HepG2 (cell line): ENCODE results near the gene PLA2G4F. TPM values are rescaled to one million over a fixed set of nuclear protein-coding genes. Genes with fewer than 3 reads are reported as not detected.

Experiments
- DMAP1 ChIP-seq: IDR thresholded peaks from 2 replicates; pipeline ENCODE4 v1.6.1; 2016
- HMG20B ChIP-seq: conservative IDR thresholded peaks from 2 replicates; pipeline ENCODE4 v1.6.1; 2016; ENCODE audit warnings: missing genetic modification reagents, missing compliant biosample characterization
- NPAS2 ChIP-seq: sonication (generic); formaldehyde crosslinking; IDR thresholded peaks from 2 replicates; pipeline ENCODE4 v1.8.0; 2022; ENCODE audit warnings: mild to moderate bottlenecking, missing genetic modification reagents, borderline replicate concordance
- PAX8 ChIP-seq: sonication (generic); formaldehyde crosslinking; IDR thresholded peaks from 2 replicates; pipeline ENCODE4 v1.8.0; 2022; ENCODE audit warnings: mild to moderate bottlenecking, missing genetic modification reagents, borderline replicate concordance
- RBM39 ChIP-seq: fragments of 200-400 bp; formaldehyde crosslinking; IDR thresholded peaks from one replicate; pipeline ENCODE4 v1.6.1; 2018; ENCODE audit warnings: antibody characterized with exemption, mild to moderate bottlenecking, low read depth, low read length; ENCODE audit not compliant: poor library complexity, severe bottlenecking
- SPEN ChIP-seq: sonication (generic); formaldehyde crosslinking; IDR thresholded peaks from 2 replicates; pipeline ENCODE4 v1.5.1; 2020; ENCODE audit warnings: low read depth, mild to moderate bottlenecking, missing genetic modification reagents
- TCF7L2 ChIP-seq: IDR thresholded peaks from 2 replicates; pipeline ENCODE4 v1.6.1; 2011; ENCODE audit warnings: mild to moderate bottlenecking, low read depth, low read length, moderate library complexity
- ZFY ChIP-seq: sonication (generic); formaldehyde crosslinking; IDR thresholded peaks from 2 replicates; pipeline ENCODE4 v1.4.0; 2020; ENCODE audit warnings: missing genetic modification reagents
- ZMAT5 ChIP-seq: sonication (generic); formaldehyde crosslinking; IDR thresholded peaks from 2 replicates; pipeline ENCODE4 v1.5.0; 2020; ENCODE audit warnings: mild to moderate bottlenecking, low read depth, missing genetic modification reagents, borderline replicate concordance
- ZNF232 ChIP-seq: sonication (generic); formaldehyde crosslinking; IDR thresholded peaks from 2 replicates; pipeline ENCODE4 v1.4.0; 2020; ENCODE audit warnings: missing genetic modification reagents, borderline replicate concordance
- ZSCAN31 ChIP-seq: sonication (generic); formaldehyde crosslinking; IDR thresholded peaks from 2 replicates; pipeline ENCODE4 v1.5.0; 2020; ENCODE audit warnings: low read depth, mild to moderate bottlenecking, missing genetic modification reagents
- polyA plus RNA-seq, 8 experiments: library from polyadenylated mRNA; depleted of rRNA in 3 of 8; stranded (reverse) in 7 of 8; unstranded in 1 of 8; fragments of >200 nt; fragmentation: Illumina TruSeq in 4 of 8; extraction: Trizol in 4 of 8; gene quantifications; 2 replicates each; pipeline versions ENCODE4 v1.2.1 to v1.2.3, GENCODE V29; 2011 to 2016; ENCODE audit warnings: low read depth in 4 of 8, missing spikeins in 1 of 8, mixed read lengths in 1 of 8; ENCODE audit not compliant: insufficient read depth in 1 of 8
- total RNA-seq, 5 experiments: library from RNA; depleted of rRNA; stranded (reverse); fragments of >200 nt; fragmentation: Illumina TruSeq; extraction: Trizol; gene quantifications; 2 replicates each; pipeline ENCODE4 v1.2.3, GENCODE V29; 2016; ENCODE audit warnings: low read depth in 1 of 5
- TF ChIP-seq, protein P1 (sequence below): sonication (generic); formaldehyde crosslinking; IDR thresholded peaks from one replicate; pipeline ENCODE4 v1.5.1; 2020; ENCODE audit warnings: mild to moderate bottlenecking, missing genetic modification reagents; ENCODE audit errors: not compliant biosample characterization
- TF ChIP-seq, protein P2 (sequence below): IDR thresholded peaks from 2 replicates; pipeline ENCODE4 v1.6.1; 2016; ENCODE audit warnings: mild to moderate bottlenecking
- TF ChIP-seq, protein P3 (sequence below): sonication (generic); formaldehyde crosslinking; IDR thresholded peaks from 2 replicates; pipeline ENCODE4 v1.4.0; 2020; ENCODE audit warnings: missing genetic modification reagents
- TF ChIP-seq, protein P4 (sequence below), 2 experiments: sonication (generic) in 1 of 2; formaldehyde crosslinking in 1 of 2; IDR thresholded peaks; 2 replicates each; pipeline versions ENCODE4 v1.5.1 to v1.6.1; 2011 to 2020; ENCODE audit warnings: borderline replicate concordance in 1 of 2, low read depth in 1 of 2, low read length in 1 of 2, mild to moderate bottlenecking in 1 of 2, missing genetic modification reagents in 1 of 2, moderate library complexity in 1 of 2

Gene PLA2G4F
- total and polyA plus RNA-seq, 2 of the 13 experiments (the other 11 are each of a cell fraction or from before 2014, with no cell fraction given): 0.07 TPM; not detected in 1

DNA sequence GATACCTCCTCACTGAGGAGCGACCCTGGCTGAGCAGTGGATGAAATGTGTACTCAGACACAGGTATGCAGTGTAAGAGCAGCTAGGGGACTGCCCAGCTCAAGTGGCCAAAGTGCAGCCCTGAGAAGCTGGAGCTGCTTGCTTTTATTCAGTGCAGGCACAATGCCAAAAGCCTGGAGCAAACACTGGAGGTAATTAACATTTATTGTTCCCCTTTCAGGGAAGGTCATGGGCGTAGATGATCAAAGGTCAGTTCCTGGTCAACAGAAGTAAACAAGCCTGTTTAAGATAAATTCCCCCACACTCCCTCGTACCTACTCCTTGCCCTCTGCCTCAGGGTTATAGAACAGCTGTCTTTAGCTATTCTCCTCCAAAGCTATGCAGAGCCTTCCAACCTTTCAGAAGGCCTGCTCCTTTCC is 17.5 kb downstream of the PLA2G4F start (continued):
- TF ChIP-seq, protein P1, sequence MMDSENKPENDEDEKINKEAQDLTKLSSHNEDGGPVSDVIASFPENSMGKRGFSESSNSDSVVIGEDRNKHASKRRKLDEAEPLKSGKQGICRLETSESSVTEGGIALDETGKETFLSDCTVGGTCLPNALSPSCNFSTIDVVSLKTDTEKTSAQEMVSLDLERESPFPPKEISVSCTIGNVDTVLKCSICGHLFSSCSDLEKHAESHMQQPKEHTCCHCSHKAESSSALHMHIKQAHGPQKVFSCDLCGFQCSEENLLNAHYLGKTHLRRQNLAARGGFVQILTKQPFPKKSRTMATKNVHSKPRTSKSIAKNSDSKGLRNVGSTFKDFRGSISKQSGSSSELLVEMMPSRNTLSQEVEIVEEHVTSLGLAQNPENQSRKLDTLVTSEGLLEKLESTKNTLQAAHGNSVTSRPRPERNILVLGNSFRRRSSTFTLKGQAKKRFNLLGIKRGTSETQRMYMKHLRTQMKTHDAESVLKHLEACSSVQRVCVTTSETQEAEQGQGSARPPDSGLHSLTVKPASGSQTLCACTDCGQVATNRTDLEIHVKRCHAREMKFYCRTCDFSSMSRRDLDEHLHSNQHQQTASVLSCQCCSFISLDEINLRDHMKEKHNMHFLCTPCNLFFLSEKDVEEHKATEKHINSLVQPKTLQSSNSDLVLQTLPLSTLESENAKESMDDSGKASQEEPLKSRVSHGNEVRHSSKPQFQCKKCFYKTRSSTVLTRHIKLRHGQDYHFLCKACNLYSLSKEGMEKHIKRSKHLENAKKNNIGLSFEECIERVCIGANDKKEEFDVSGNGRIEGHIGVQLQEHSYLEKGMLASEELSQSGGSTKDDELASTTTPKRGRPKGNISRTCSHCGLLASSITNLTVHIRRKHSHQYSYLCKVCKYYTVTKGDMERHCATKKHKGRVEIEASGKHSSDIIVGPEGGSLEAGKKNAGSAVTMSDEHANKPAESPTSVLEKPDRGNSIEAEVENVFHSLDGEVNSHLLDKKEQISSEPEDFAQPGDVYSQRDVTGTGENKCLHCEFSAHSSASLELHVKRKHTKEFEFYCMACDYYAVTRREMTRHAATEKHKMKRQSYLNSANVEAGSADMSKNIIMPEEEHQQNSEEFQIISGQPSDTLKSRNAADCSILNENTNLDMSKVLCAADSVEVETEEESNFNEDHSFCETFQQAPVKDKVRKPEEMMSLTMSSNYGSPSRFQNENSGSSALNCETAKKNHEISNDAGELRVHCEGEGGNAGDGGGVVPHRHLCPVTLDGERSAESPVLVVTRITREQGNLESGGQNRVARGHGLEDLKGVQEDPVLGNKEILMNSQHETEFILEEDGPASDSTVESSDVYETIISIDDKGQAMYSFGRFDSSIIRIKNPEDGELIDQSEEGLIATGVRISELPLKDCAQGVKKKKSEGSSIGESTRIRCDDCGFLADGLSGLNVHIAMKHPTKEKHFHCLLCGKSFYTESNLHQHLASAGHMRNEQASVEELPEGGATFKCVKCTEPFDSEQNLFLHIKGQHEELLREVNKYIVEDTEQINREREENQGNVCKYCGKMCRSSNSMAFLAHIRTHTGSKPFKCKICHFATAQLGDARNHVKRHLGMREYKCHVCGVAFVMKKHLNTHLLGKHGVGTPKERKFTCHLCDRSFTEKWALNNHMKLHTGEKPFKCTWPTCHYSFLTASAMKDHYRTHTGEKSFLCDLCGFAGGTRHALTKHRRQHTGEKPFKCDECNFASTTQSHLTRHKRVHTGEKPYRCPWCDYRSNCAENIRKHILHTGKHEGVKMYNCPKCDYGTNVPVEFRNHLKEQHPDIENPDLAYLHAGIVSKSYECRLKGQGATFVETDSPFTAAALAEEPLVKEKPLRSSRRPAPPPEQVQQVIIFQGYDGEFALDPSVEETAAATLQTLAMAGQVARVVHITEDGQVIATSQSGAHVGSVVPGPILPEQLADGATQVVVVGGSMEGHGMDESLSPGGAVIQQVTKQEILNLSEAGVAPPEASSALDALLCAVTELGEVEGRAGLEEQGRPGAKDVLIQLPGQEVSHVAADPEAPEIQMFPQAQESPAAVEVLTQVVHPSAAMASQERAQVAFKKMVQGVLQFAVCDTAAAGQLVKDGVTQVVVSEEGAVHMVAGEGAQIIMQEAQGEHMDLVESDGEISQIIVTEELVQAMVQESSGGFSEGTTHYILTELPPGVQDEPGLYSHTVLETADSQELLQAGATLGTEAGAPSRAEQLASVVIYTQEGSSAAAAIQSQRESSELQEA (CRISPR knock-in tag): no peak
- TF ChIP-seq, protein P2, sequence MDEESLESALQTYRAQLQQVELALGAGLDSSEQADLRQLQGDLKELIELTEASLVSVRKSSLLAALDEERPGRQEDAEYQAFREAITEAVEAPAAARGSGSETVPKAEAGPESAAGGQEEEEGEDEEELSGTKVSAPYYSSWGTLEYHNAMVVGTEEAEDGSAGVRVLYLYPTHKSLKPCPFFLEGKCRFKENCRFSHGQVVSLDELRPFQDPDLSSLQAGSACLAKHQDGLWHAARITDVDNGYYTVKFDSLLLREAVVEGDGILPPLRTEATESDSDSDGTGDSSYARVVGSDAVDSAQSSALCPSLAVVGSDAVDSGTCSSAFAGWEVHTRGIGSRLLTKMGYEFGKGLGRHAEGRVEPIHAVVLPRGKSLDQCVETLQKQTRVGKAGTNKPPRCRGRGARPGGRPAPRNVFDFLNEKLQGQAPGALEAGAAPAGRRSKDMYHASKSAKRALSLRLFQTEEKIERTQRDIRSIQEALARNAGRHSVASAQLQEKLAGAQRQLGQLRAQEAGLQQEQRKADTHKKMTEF (CRISPR knock-in tag): peak; percentile 88
- TF ChIP-seq DMAP1 (CRISPR knock-in tag) (no peak), PAX8 (no peak), RBM39 (no peak), TCF7L2 (no peak), ZSCAN31 (CRISPR knock-in tag) (0 out of 2 replicates have a peak, but pooled peaks have one; percentile 58), ZMAT5 (no peak), ZFY (CRISPR knock-in tag) (peak; percentile 37; the same call in 1 of the 2 replicates), ZNF232 (no peak), NPAS2 (CRISPR knock-in tag) (no peak), HMG20B (CRISPR knock-in tag) (peak; percentile 67; the same call in 1 of the 2 replicates), SPEN (CRISPR knock-in tag) (no peak)
- TF ChIP-seq, protein P3, sequence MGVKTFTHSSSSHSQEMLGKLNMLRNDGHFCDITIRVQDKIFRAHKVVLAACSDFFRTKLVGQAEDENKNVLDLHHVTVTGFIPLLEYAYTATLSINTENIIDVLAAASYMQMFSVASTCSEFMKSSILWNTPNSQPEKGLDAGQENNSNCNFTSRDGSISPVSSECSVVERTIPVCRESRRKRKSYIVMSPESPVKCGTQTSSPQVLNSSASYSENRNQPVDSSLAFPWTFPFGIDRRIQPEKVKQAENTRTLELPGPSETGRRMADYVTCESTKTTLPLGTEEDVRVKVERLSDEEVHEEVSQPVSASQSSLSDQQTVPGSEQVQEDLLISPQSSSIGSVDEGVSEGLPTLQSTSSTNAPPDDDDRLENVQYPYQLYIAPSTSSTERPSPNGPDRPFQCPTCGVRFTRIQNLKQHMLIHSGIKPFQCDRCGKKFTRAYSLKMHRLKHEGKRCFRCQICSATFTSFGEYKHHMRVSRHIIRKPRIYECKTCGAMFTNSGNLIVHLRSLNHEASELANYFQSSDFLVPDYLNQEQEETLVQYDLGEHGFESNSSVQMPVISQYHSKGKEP (CRISPR knock-in tag): no peak
- TF ChIP-seq, protein P4, sequence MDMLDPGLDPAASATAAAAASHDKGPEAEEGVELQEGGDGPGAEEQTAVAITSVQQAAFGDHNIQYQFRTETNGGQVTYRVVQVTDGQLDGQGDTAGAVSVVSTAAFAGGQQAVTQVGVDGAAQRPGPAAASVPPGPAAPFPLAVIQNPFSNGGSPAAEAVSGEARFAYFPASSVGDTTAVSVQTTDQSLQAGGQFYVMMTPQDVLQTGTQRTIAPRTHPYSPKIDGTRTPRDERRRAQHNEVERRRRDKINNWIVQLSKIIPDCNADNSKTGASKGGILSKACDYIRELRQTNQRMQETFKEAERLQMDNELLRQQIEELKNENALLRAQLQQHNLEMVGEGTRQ (IDR thresholded peaks at IDR 0.05; ENCODE audit: low read depth, low read length): no peak
- TF ChIP-seq, protein P4 (CRISPR knock-in tag; IDR thresholded peaks at IDR 0.05; ENCODE audit: borderline replicate concordance): no peak
